GM21723 (cell line): ENCODE measurements around the gene SPATA31C1.
"Not testable (repeated sequence)": the region's sequence is repeated elsewhere in the genome, so short reads cannot be mapped to it uniquely, and the experiment has no call there.

Experiments used
- ATAC-seq: cut with Tn5 transposase; IDR thresholded peaks from one replicate; pipeline ENCODE4 v1.9.1; 2021; ENCODE audit warnings: mild to moderate bottlenecking, moderate library complexity; ENCODE audit not compliant: unreplicated experiment

The SPATA31C1 gene

DNA sequence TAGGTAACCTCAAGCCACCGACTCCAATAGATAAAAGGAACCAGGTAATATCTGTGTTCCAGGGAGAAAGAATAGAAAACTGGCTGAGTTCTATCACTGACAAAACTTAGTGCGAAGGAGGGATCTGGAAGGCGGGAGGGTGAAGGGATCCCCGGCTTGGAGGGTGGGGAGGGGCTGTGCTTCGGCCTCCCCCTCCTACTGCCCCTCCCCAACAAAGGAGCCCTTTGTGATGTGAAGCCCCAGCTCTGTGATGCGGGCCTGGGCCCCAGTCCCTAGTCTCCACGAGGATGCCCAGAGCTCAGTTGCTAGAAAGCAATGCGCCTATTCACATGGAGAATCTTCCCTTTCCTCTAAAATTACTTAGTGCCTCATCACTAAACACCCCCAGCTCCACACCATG, at the start of gene SPATA31C1:
Gene SPATA31C1 (plus strand): TSS at position 301 of the 400 bp plus-strand sequence.
- not testable (repeated sequence) for ATAC-seq

DNA sequence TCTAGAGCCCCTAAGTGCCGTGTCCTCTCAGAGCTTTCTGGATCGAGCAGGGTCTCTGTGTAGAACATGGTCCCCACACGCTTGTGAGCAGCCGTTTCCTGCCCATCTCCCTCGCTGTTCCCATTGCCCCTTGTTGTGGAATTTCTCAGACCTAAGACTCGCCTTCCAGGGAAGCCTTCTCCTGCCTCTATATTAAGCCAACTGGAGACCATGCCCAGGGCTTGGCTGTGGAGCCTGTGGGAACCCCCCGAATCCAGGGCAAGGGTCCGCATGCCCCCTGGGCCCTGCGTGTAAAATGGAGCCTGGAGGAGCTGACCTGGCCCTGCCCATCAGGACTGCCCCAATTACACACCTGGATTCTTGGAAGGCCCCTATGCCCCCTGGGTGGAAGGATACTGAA, 49.6 kb upstream of the SPATA31C1 start:
- ATAC-seq, result no peak

DNA sequence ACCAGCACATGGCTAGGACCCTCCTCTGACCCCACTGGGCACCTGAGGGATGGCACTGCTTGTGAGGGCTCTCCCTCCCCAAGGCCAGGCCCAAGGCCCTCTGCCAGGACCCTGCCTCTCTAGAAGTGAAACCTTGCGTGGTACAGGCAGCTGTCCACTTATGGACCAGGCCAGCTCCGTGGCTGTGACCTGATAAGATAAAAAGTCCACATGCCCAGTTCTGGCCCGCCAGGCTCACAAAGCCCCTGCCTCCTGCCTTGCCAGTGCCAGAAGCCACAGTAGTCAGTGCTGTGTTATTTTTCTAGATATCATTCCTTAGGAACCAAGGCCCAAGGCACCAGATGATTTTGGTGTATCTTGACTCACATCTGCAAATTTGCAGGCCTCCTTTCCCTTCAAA, 49.1 kb upstream of the SPATA31C1 start:
- ATAC-seq, result no peak

DNA sequence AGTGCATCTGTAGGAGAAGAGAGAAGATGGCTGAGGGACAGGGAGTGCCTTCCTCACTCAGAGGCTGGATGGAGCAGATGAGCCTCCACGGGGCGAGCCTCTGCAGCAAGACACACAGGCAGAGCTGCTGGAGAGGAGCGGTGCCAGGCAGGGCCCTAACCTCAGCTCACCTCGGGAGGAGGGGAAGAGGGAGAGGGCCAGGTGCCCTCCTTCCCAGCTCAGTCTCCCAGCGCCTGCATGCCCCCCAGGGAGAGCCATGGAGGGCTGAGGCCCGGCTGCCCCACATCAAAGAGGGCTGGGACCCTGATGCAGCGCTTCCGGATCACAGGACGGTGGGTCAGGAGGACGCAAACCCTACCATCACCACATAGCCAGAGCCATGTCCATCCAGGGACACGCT, 48.7 kb upstream of the SPATA31C1 start:
- ATAC-seq, result no peak

DNA sequence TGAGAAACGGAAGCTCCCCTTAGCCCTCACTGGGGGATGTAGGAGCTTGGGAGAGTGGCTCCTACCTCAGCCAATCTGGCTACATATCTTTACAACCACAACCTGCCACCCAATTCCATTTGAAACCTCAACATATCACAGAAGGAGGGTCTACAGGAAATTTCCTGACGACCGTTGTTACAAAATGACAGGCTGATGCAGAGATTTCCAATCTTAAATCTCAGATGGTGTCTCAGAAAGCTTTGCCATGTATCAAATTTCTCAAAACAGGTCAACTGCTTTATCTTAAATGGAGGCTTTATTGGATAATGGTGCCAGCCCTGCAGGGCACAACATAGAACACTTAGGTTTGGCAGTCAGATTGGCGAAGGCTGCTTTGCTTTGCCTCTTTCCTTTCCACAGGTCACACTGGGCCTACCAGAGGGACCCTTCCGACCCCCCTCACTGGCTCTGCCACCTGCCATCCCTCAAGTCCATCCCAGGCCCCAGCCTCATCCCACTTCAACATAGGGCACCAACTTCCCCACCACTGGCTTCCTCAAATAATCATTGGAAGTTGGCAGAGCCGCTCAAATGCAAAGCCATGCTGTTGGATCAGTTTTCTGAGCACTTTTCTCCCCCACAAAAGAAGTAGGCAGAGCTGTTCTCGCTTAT, 46.2 kb upstream of the SPATA31C1 start:
- ATAC-seq, result no peak

DNA sequence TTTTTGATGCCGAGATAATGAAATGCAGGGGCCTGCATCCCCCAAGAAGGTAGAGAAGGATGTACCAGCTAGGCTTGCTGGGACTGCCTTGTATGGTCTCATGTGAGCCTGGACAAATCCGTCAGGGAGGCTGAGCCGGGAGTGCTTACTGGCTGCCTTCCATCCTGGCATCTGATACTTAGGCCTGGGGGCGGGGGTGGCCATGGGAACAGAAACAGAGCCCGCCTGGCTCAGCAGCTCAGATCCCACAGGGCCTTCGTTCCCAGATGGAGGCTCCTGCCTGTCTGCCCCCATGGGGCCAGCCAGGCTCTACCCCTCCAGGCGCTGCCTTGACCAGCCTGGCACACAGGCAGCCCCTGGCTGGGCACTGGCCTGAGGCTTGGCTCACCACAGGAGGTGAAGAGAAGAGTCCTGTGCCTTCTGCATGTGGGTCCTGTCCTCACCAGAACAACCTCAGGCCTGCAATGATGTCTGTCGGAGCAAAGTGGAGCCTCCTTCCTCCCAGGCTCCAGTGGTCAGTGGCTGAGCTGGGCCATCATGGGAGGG, 45.6 kb upstream of the SPATA31C1 start:
- ATAC-seq, result no peak

DNA sequence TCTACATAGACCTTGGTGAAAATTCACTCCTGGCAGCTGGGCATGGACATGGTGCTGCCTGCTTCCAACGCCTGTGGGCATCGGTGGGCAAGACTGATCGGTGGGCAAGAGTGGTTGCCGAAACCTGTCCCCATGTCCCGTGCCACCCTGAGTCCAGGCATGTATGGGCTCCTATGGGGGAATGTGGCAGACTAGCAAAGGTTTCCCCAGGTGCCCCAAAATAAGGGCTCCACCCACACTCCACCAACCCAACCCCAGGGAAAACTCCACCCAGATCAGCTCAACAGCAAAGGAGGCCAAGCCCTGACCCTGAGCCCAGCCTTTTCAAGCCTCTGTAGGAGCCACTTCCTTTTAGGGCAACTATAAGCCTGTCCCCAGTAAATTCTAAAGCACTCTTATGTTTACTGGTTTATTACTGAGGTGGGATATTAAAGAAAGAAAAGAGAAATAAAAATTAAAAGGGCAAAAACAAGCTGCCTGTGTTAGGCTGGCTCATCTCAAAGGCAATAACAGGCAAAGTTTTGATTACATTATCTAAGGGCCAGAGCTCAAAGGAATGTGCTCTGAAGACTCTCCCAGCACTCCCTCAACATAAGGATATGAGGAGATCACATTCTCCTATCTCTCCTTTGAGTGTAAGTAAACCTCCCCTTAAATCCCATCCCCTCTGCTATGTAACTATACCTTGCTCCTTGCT, 44.0 kb upstream of the SPATA31C1 start:
- no peak for ATAC-seq

DNA sequence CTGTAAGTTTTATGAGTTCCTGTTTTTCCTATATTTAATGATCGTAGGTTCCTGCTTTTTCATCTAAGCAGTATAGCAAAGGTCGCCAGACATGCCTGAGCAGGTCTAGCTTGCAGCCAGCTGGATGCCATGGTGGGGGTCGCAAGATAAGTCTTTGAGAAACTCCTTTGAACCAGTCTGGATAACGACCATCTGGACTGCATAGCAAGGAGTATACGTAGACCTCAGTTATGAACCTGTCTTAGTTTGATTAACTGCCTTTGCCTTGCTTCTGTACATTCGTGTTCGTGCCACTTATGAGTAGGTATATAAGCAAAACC, 43.5 kb upstream of the SPATA31C1 start:
- ATAC-seq, result no peak

DNA sequence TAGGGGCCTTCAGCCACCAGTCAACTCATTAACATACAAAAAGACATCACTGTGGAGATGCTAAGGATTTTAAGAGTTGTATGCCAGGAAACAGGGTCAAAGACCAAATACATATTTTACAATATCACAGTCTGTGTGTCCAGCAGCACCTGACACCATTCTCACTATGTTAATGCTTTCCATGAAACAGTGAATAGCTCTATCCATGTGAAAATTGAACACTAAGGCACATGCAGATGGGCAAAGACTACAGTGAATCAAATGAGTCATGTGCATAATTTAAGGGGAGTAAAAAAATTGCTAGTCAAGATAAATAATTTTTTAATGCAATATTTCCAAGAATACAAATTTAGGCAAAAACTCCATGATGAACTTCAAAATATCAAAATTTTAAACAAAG, 42.7 kb upstream of the SPATA31C1 start:
- ATAC-seq, result no peak

DNA sequence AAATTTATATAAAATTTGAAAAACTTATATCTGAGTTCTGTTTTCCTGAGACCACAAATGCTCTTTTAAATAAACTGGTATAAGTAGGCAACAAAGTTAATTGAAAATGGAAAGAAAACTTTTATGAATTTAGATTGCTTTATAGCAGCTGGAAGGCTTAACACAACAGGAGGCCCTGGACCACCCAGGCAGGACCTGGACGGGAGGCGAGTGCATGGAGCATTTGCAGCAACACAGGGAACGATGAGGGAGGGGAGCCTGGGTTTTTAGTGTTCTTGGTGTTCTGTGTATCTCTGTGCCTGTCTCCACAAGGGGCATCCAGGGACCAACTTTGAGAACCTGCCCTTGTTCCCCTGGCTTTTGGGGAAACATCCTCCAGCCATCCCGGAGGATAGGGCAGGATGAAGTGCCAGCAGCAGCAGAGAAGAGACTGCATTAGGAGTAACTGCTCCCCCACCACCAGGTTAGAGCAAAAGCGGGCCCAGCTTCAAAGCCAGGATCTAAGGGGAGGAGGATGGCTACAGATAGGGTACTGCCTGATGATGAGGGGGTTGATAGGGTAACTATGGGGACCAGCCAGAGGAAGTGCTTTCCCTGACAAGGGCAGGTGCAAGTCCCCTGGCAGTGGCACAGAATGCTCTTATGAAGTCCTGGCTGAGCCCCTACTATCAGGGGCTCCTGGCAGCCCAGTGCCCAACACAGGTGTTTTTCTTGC, 41.8 kb upstream of the SPATA31C1 start:
- ATAC-seq, result no peak

DNA sequence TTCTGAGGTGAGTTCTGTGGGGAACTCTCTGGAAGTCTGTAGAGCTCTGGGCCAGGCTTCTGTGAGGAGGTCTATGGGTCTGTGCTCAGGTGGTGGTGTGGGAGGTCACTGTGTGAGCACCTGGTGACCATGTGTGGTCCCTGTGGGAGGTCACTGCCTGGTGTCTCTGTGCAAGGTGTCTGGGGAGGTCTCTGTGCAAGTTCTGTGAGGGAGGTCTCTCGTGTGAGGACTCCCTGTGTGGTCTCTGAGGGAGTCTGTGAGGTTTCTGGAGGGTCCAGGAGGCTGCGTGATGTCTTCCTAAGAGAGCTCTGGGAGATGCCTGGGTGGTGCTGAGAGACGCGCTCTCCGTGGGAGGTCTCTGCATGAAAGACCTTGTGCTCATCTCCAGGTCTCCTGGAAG, 41.1 kb upstream of the SPATA31C1 start:
- ATAC-seq, result no peak

DNA sequence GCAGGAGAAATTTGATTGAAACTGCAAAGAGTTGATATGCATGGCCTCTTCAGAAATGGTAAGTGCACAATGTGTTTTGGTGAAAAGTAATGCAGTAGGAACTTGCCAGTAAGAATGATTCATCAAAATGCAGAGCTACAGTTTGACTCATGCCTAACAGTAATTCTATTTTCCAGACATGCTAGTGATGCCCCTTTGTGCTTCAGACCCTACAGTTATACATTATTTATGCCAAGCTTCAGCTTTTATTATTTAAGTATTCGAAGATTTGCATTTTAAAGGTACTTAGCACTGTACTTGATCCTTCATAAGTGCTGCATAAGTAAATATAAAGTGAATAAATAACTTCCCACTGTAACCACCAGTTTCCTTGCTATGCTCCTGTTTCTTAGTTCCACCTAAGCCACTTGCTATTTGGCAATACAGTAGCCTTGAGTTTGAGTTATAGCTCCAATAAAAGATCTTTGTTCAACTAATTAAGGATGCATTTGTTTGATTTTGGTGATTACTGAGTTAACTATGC, 38.7 kb upstream of the SPATA31C1 start:
- no peak for ATAC-seq

DNA sequence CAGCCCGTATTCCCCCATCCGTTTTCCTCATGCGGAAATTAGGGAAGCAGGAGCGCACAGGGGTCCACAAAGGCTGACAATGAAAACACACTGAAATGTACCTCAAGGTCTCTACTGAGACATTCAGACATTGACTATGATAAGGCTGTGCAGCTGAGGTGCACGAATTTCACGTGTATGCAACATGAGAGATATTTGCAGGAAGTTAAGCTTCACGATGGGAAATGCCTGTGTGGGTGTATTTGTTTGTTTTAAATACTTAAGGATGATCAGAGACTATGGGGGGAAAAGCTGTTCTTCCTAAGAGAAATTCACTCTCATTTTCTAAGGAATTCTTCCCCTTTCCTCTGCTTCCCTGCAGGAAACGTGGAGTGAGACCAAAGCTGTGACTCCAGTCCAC, 37.6 kb upstream of the SPATA31C1 start:
- no peak for ATAC-seq

DNA sequence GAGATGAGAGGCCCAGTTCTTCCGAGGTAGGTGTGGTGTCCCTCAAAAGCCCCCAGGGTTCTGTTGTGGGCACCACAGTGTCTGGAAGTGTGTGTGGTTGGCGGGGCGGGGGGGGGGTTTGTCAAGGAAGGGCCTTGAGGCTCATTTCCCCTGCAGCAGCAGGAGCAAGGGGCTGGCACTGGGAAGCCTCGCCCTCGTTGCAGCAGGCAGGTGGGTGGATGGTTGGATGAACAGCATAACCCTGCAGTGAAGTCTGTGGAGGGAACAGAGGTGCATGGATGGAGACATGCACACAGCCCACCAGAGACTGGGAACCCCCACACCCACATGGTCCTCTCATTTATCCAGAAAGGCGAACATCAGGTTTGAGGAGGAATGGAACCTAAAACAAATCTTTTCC, 37.1 kb upstream of the SPATA31C1 start:
- no peak for ATAC-seq

DNA sequence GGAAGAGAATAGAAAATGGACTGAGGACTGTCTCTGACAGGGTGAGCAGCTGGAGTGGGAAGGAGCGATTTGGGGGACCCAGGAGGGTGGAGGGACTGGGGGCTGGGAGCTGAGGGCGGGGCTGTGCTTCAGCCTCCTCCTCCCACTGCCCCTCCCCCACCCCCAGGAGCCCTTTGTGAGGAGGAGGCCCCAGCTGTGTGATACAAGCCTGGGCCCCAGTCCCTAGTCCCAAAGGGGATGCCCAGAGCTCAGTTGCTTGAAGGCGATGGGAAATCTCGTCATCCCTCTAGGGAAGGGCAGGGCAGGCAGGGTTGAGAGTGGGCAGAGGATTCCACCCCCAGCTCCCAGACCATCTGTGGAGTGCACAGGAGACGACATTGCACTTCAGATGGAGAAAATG, 35.1 kb upstream of the SPATA31C1 start, which contains the start of gene SPATA31E1:
Gene SPATA31E1 (plus strand): TSS at position 251 of the 400 bp plus-strand sequence. CDS start 15 bp downstream, at position 266.
- ATAC-seq, result no peak

DNA sequence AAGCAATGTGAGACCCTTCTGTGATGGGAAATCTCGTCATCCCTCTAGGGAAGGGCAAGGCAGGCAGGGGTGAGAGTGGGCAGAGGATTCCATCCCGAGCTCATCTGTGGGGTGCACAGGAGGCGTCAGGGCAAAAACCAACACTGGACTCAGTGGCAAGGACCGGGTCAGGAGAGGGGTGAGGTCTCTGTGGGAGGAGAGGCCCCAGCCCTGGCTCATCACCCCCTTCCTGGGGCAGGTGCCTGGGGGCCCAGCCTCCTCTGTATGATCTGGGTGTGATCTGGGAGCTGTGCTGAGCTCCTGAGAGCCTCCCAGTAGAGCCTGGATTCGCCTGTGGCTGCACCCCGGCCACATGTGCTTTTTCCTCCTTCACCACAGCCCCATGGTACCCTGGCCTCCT, 34.5 kb upstream of the SPATA31C1 start:
- no peak for ATAC-seq

DNA sequence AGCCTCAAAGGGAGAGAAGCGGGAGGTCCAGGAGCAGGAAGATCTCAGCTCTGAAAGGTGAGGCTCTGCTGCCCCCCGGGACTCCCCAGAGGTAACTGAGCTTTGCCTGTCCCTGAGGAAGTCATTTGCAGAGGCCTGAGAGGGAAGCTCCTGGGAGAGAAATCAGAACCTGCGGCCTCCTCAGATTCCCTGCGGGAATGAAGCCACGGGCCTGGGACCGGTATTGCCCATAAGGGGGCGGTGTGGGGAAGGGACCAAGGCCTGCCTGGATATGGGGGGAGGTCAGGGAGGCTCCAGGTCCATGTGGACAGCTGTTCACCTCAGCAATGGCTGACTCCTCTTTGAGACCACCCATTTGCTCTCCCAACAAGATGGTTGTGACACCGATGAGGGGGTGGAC, 33.8 kb upstream of the SPATA31C1 start:
- no peak for ATAC-seq

DNA sequence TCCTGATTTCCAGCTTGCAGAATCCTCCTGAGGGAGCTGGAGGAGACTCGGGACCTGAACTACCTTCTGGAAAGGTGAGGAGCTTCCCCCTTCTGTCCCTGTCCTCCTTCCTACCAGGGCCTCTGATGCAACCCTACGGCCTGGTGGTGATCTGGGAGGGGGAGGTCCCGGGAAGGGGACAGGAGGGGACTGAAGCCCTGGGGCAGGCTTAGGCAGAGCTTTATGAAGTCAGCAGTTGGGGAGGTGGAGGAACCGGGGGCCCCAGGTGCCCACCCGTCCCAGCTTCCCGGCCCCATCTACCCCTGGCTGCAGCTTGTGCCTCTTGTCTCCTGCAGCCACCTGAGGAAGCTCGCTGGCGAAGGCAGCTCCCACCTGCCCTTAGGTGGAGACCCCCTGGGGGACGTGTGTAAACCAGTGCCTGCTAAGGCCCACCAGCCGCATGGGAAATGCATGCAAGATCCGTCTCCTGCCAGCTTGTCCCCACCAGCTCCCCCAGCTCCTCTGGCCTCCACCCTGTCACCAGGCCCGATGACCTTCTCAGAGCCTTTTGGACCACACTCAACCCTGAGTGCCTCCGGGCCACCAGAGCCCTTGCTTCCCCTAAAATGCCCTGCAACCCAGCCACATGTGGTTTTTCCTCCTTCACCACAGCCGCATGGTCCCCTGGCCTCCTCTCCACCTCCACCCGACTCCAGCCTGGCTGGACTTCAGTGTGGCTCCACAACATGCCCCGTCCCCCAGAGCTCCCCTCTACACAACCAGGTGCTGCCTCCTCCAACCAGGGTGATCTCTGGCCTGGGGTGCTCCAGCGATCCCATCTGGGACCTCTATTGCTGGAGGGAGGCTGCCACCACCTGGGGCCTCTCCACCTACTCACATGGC, 32.9 kb upstream of the SPATA31C1 start:
- no peak for ATAC-seq

DNA sequence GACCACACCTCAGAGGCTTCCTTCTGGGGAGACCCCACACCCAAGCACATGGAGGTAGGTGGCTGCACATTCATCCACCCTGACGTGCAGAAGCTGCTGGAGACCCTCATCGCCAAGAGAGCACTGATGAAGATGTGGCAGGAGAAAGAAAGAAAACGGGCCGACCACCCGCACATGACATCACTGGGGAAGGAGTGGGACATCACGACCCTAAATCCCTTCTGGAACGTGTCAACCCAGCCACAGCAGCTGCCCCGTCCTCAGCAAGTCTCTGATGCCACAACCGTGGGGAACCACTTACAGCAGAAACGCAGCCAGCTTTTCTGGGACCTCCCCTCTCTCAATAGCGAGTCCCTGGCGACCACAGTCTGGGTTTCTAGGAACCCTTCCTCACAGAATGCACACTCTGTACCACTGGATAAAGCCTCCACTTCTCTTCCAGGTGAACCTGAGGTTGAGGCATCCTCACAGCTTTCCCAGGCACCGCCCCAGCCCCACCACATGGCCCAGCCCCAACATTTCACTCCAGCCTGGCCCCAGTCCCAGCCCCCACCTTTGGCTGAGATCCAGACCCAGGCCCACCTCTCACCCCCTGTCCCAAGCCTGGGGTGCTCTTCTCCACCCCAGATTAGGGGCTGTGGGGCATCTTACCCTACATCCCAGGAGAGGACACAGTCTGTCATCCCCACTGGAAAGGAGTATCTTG, 32.1 kb upstream of the SPATA31C1 start:
- ATAC-seq, result no peak
